Karpas-422 (cell line): ENCODE results near the gene COL25A1. TPM values are rescaled to one million over a fixed set of nuclear protein-coding genes. Genes with fewer than 3 reads are reported as not detected.
A peak's percentile ranks its signal among the peaks of the same experiment; 100 is the strongest.

Experiments
- DNase-seq: peaks from one replicate; pipeline ENCODE4 v3.0.0-alpha.2; 2015
- H2AFZ ChIP-seq: fragments of 200-600 bp; sonication (generic); 2 replicates; pipeline ENCODE4 v1.6.1; 2014; ENCODE audit warnings: antibody characterized with exemption, low read length, mixed read lengths
- H3K27ac ChIP-seq: fragments of 200-600 bp; sonication (generic); 2 replicates; pipeline ENCODE4 v1.5.1; 2014; ENCODE audit warnings: mild to moderate bottlenecking, low read length, moderate library complexity
- H3K27me3 ChIP-seq: fragments of 200-600 bp; sonication (generic); 2 replicates; pipeline ENCODE4 v1.6.1; 2014; ENCODE audit warnings: low read length, mixed read lengths
- H3K36me3 ChIP-seq: fragments of 200-600 bp; sonication (generic); 2 replicates; pipeline ENCODE4 v1.6.1; 2014; ENCODE audit warnings: low read length, mixed read lengths; ENCODE audit not compliant: insufficient read depth
- H3K4me1 ChIP-seq: fragments of 200-600 bp; sonication (generic); 2 replicates; pipeline ENCODE4 v1.6.1; 2014; ENCODE audit warnings: mild to moderate bottlenecking, low read length, mixed read lengths
- H3K4me2 ChIP-seq: fragments of 200-600 bp; sonication (generic); 2 replicates; pipeline ENCODE4 v1.6.1; 2014; ENCODE audit warnings: low read length, low read depth, mild to moderate bottlenecking; ENCODE audit not compliant: poor library complexity, severe bottlenecking
- H3K4me3 ChIP-seq: fragments of 200-600 bp; sonication (generic); 2 replicates; pipeline ENCODE4 v1.5.1; 2014; ENCODE audit warnings: mild to moderate bottlenecking, antibody characterized with exemption, low read length, mixed read lengths
- H3K79me2 ChIP-seq: fragments of 200-600 bp; sonication (generic); 2 replicates; pipeline ENCODE4 v1.6.1; 2014; ENCODE audit warnings: mild to moderate bottlenecking, low read length, mixed read lengths
- H3K9ac ChIP-seq: fragments of 200-600 bp; sonication (generic); 2 replicates; pipeline ENCODE4 v1.6.0; 2014; ENCODE audit warnings: low read length
- H3K9me2 ChIP-seq: fragments of 200-600 bp; sonication (generic), shearing (Covaris generic); replicated peaks from 2 replicates; pipeline ENCODE4 v1.6.0; 2014; ENCODE audit warnings: mild to moderate bottlenecking, low read length, moderate library complexity; ENCODE audit not compliant: insufficient read depth
- H3K9me3 ChIP-seq: fragments of 300-700, 200-600 bp; sonication (generic); 2 replicates; pipeline ENCODE4 v1.6.1; 2014; ENCODE audit warnings: low read length, mixed read lengths
- H4K20me1 ChIP-seq: fragments of 200-600 bp; sonication (generic); 2 replicates; pipeline ENCODE4 v1.6.1; 2014; ENCODE audit warnings: mild to moderate bottlenecking, antibody characterized with exemption, low read length, low read depth; ENCODE audit not compliant: insufficient read depth
- total RNA-seq: library from RNA; depleted of rRNA; stranded (reverse); fragments of >200 nt; shearing (Covaris generic); gene quantifications from 2 replicates; pipeline ENCODE4 v1.2.3, GENCODE V29; 2014; ENCODE audit warnings: low replicate concordance

COL25A1 gene
- total RNA-seq, 1 experiment from 2014 or later, result not detected

- Histone ChIP-seq H3K27ac (no peak overlapping the region), H4K20me1 (no peaks in the 10 kb centered on the region), H3K9ac (no peak overlapping the region), H3K4me1 (peaks cover 18% of the 10 kb centered on the region), H3K9me3 (no peaks in the 10 kb centered on the region; the same call in 1 of the 2 replicates), H3K9me2 (no peaks in the 10 kb centered on the region), H2AFZ (no peak overlapping the region), H3K4me2 (no peak overlapping the region), H3K79me2 (no peaks in the 10 kb centered on the region), H3K36me3 (no peaks in the 10 kb centered on the region), H3K4me3 (no peak overlapping the region), H3K27me3 (no peaks in the 10 kb centered on the region)
- DNase-seq, result peak; percentile 54
These were observed 18.8 kb upstream of the COL25A1 start for GRCh38 chr4:109321232-109321631.

GRCh38 chr4:109319684-109320083 lies 17.2 kb upstream of the COL25A1 start:
- H3K27me3 ChIP-seq, result no peaks in the 10 kb centered on the region
- no peak for DNase-seq
- no peak overlapping the region for H2AFZ ChIP-seq
- no peaks in the 10 kb centered on the region for H3K79me2 ChIP-seq
- H3K9me2 ChIP-seq, result no peaks in the 10 kb centered on the region
- no peaks in the 10 kb centered on the region for H4K20me1 ChIP-seq
- no peaks in the 10 kb centered on the region; the same call in 1 of the 2 replicates for H3K9me3 ChIP-seq
- H3K36me3 ChIP-seq, result no peaks in the 10 kb centered on the region
- H3K4me1 ChIP-seq, result peaks cover 18% of the 10 kb centered on the region
- no peak overlapping the region for H3K27ac ChIP-seq
- no peak overlapping the region for H3K4me2 ChIP-seq
- H3K4me3 ChIP-seq, result no peak overlapping the region
- H3K9ac ChIP-seq, result no peak overlapping the region

- Histone ChIP-seq H2AFZ (no peak overlapping the region), H3K4me2 (no peak overlapping the region), H4K20me1 (no peaks in the 10 kb centered on the region), H3K9me2 (no peaks in the 10 kb centered on the region), H3K4me1 (peaks cover 18% of the 10 kb centered on the region), H3K9ac (no peak overlapping the region), H3K27me3 (no peaks in the 10 kb centered on the region), H3K36me3 (no peaks in the 10 kb centered on the region), H3K9me3 (no peaks in the 10 kb centered on the region; the same call in 1 of the 2 replicates), H3K4me3 (no peak overlapping the region), H3K27ac (no peak overlapping the region), H3K79me2 (no peaks in the 10 kb centered on the region)
- DNase-seq, result peak; percentile 64
These were observed 16.7 kb upstream of the COL25A1 start for GRCh38 chr4:109319156-109319555.

GRCh38 chr4:109315818-109316217 lies 13.4 kb upstream of the COL25A1 start:
- Histone ChIP-seq H3K4me2 (no peak overlapping the region), H3K9me2 (no peaks in the 10 kb centered on the region), H3K4me1 (peaks cover 14% of the 10 kb centered on the region), H3K27me3 (no peaks in the 10 kb centered on the region), H3K27ac (no peak overlapping the region), H3K79me2 (no peaks in the 10 kb centered on the region), H3K9ac (no peak overlapping the region), H2AFZ (no peak overlapping the region), H3K36me3 (no peaks in the 10 kb centered on the region), H3K4me3 (no peak overlapping the region), H4K20me1 (no peaks in the 10 kb centered on the region), H3K9me3 (no peaks in the 10 kb centered on the region)
- no peak for DNase-seq

GRCh38 chr4:109315341-109315740 lies 12.9 kb upstream of the COL25A1 start:
- Histone ChIP-seq H2AFZ (no peak overlapping the region), H4K20me1 (no peaks in the 10 kb centered on the region), H3K27ac (no peak overlapping the region), H3K9me2 (no peaks in the 10 kb centered on the region), H3K4me2 (no peak overlapping the region), H3K27me3 (no peaks in the 10 kb centered on the region), H3K36me3 (no peaks in the 10 kb centered on the region), H3K79me2 (no peaks in the 10 kb centered on the region), H3K4me1 (peaks cover 9% of the 10 kb centered on the region), H3K9ac (no peak overlapping the region), H3K9me3 (no peaks in the 10 kb centered on the region), H3K4me3 (no peak overlapping the region)
- DNase-seq, result no peak

- Histone ChIP-seq H2AFZ (no peak overlapping the region), H3K4me1 (peaks cover 3% of the 10 kb centered on the region)
- DNase-seq, result no peak
These were observed 11.0 kb upstream of the COL25A1 start for GRCh38 chr4:109313168-109314133.

GRCh38 chr4:109303140-109303496 lies 660 bp upstream of the COL25A1 start:
- Histone ChIP-seq H3K4me3 (no peak overlapping the region), H3K4me1 (no peaks in the 10 kb centered on the region), H3K9me2 (no peaks in the 10 kb centered on the region), H3K27ac (no peak overlapping the region), H3K79me2 (no peaks in the 10 kb centered on the region), H4K20me1 (no peaks in the 10 kb centered on the region), H2AFZ (no peak overlapping the region), H3K27me3 (no peaks in the 10 kb centered on the region), H3K9me3 (no peaks in the 10 kb centered on the region), H3K36me3 (no peaks in the 10 kb centered on the region), H3K9ac (no peak overlapping the region), H3K4me2 (no peak overlapping the region)
- DNase-seq, result no peak

More at GRCh38 chr4:109313168-109314133, 11.0 kb upstream of the COL25A1 start:
- Histone ChIP-seq H3K9ac (no peak overlapping the region), H3K4me2 (no peak overlapping the region), H3K9me2 (no peaks in the 10 kb centered on the region), H3K4me3 (no peak overlapping the region), H3K27me3 (no peaks in the 10 kb centered on the region), H3K27ac (no peak overlapping the region), H3K36me3 (no peaks in the 10 kb centered on the region), H3K9me3 (no peaks in the 10 kb centered on the region), H4K20me1 (no peaks in the 10 kb centered on the region), H3K79me2 (no peaks in the 10 kb centered on the region)

- DNase-seq, result no peak
- no peak overlapping the region for H3K4me3 ChIP-seq
- no peak overlapping the region for H3K27ac ChIP-seq
- H3K9ac ChIP-seq, result no peak overlapping the region
- H3K27me3 ChIP-seq, result no peaks in the 10 kb centered on the region
- H3K9me2 ChIP-seq, result no peaks in the 10 kb centered on the region
- H3K4me1 ChIP-seq, result no peaks in the 10 kb centered on the region
- H3K4me2 ChIP-seq, result no peak overlapping the region
- no peaks in the 10 kb centered on the region for H4K20me1 ChIP-seq
- H2AFZ ChIP-seq, result no peak overlapping the region
- no peaks in the 10 kb centered on the region for H3K9me3 ChIP-seq
- no peaks in the 10 kb centered on the region for H3K36me3 ChIP-seq
- no peaks in the 10 kb centered on the region for H3K79me2 ChIP-seq
These were observed 652 bp downstream of the COL25A1 start for GRCh38 chr4:109301651-109302360.
